Stimulated activated CD8-positive, alpha-beta memory T cell treated with anti-CD3 and anti-CD28 coated beads, Interleukin-7, amount 100 ng/mL, for 4 hours (primary cell): Measurements from ENCODE around the gene KIF12.

ENCODE experiments used
- DNase-seq, 2 donors: peaks; one replicate each; pipeline ENCODE4 v3.0.0-alpha.2; 2020; ENCODE audit warnings: low read depth in 2 of 2

KIF12 gene

GRCh38 chr9:114065304-114065703 is 33.8 kb downstream of the KIF12 start:
- no peak for DNase-seq

GRCh38 chr9:114061830-114062474 is 37.1 kb downstream of the KIF12 start:
- no peak for DNase-seq

- no peak for DNase-seq
Measured at GRCh38 chr9:114061292-114061691, 37.8 kb downstream of the KIF12 start.

- no peak for DNase-seq
Measured at GRCh38 chr9:114060711-114061110, 38.4 kb downstream of the KIF12 start.

- no peak for DNase-seq
Measured at GRCh38 chr9:114060070-114060469, 39.0 kb downstream of the KIF12 start.

GRCh38 chr9:114059047-114059803 is 39.9 kb downstream of the KIF12 start:
- no peak for DNase-seq

GRCh38 chr9:114058688-114059046 is 40.4 kb downstream of the KIF12 start:
- no peak for DNase-seq

- no peak for DNase-seq
Measured at GRCh38 chr9:114057161-114057885, 41.8 kb downstream of the KIF12 start.

GRCh38 chr9:114056527-114056926 is 42.6 kb downstream of the KIF12 start:
- DNase-seq, result no peak

- DNase-seq, result no peak
Measured at GRCh38 chr9:114055894-114056293, 43.2 kb downstream of the KIF12 start.

GRCh38 chr9:114055061-114055460 is 44.0 kb downstream of the KIF12 start:
- no peak for DNase-seq

- DNase-seq, result no peak
Measured at GRCh38 chr9:114054191-114054690, 44.9 kb downstream of the KIF12 start.

- no peak for DNase-seq
Measured at GRCh38 chr9:114053246-114054005, 45.7 kb downstream of the KIF12 start.

- no peak for DNase-seq
Measured at GRCh38 chr9:114051706-114052105, 47.4 kb downstream of the KIF12 start.

GRCh38 chr9:114051281-114051680 is 47.8 kb downstream of the KIF12 start:
- DNase-seq, result no peak

- no peak for DNase-seq
Measured at GRCh38 chr9:114050646-114051045, 48.4 kb downstream of the KIF12 start.

GRCh38 chr9:114050226-114050568 is 48.9 kb downstream of the KIF12 start:
- no peak for DNase-seq

- DNase-seq, result no peak
Measured at GRCh38 chr9:114049441-114050225, 49.5 kb downstream of the KIF12 start.

GRCh38 chr9:114048533-114049415 is 50.3 kb downstream of the KIF12 start:
- no peak for DNase-seq

GRCh38 chr9:114047717-114048116 is 51.4 kb downstream of the KIF12 start:
- no peak for DNase-seq
